SU-DHL-6 (cell line): ENCODE data around the gene THNSL1.
"Not testable (repeated sequence)": the region's sequence is repeated elsewhere in the genome, so short reads cannot be mapped to it uniquely, and the experiment has no call there.

Source experiments
- H2AFZ ChIP-seq: fragments of 200-600 bp; sonication (generic); 2 replicates; pipeline ENCODE4 v1.6.1; 2014; ENCODE audit warnings: low read depth, mild to moderate bottlenecking, moderate library complexity, mixed read lengths, antibody characterized with exemption, low read length; ENCODE audit not compliant: severe bottlenecking
- H3F3A ChIP-seq: fragments of 200-600 bp; shearing (Covaris generic); 2 replicates; pipeline ENCODE4 v1.6.0; 2016; ENCODE audit warnings: antibody characterized with exemption, mild to moderate bottlenecking; ENCODE audit not compliant: insufficient read depth
- H3K27ac ChIP-seq: fragments of 200-600 bp; sonication (generic); 2 replicates; pipeline ENCODE4 v1.5.1; 2016; ENCODE audit warnings: low read depth, mild to moderate bottlenecking, low read length, moderate library complexity, mixed read lengths
- H3K27me3 ChIP-seq: fragments of 200-600 bp; sonication (generic), shearing (Covaris generic); 2 replicates; pipeline ENCODE4 v1.6.0; 2014; ENCODE audit warnings: mild to moderate bottlenecking, low read length
- H3K36me3 ChIP-seq: fragments of 200-600 bp; sonication (generic); 2 replicates; pipeline ENCODE4 v1.6.1; 2014; ENCODE audit warnings: mild to moderate bottlenecking, low read length, mixed read lengths
- H3K4me2 ChIP-seq: fragments of 300-600, 200-600 bp; shearing (Covaris generic), sonication (generic); 2 replicates; pipeline ENCODE4 v1.6.0; 2014; ENCODE audit warnings: low read length, low read depth, mild to moderate bottlenecking; ENCODE audit not compliant: poor library complexity, severe bottlenecking
- H3K4me3 ChIP-seq: fragments of 200-600 bp; sonication (generic); 2 replicates; pipeline ENCODE4 v1.5.1; 2014; ENCODE audit warnings: antibody characterized with exemption, low read length, mild to moderate bottlenecking, mixed read lengths; ENCODE audit not compliant: insufficient read depth, poor library complexity, severe bottlenecking
- H3K79me2 ChIP-seq: fragments of 200-600 bp; sonication (generic); 2 replicates; pipeline ENCODE4 v1.6.1; 2014; ENCODE audit warnings: mild to moderate bottlenecking, low read length, moderate library complexity; ENCODE audit not compliant: insufficient read depth
- H3K9ac ChIP-seq: fragments of 200-600 bp; sonication (generic); 2 replicates; pipeline ENCODE4 v1.7.0; 2014; ENCODE audit warnings: mild to moderate bottlenecking, low read length
- H3K9me2 ChIP-seq: fragments of 200-600 bp; sonication (generic); replicated peaks from 2 replicates; pipeline ENCODE4 v1.6.1; 2014; ENCODE audit warnings: low read length; ENCODE audit not compliant: insufficient read depth
- H3K9me3 ChIP-seq: fragments of 200-600 bp; sonication (generic); 2 replicates; pipeline ENCODE4 v1.6.1; 2014; ENCODE audit warnings: low read length, mixed read lengths; ENCODE audit not compliant: insufficient read depth
- H4K20me1 ChIP-seq: fragments of 200-600 bp; sonication (generic); 2 replicates; pipeline ENCODE4 v1.6.1; 2014; ENCODE audit warnings: low read depth, mild to moderate bottlenecking, antibody characterized with exemption, low read length, moderate library complexity, mixed read lengths
- EZH2phosphoT487 ChIP-seq: fragments of 200-600 bp; sonication (generic), shearing (Covaris generic); conservative IDR thresholded peaks from 2 replicates; pipeline ENCODE4 v1.6.1; 2018; ENCODE audit warnings: mild to moderate bottlenecking, antibody characterized with exemption, low read length, moderate library complexity, mixed read lengths
- TF ChIP-seq, protein P1 (sequence below): fragments of 200-600 bp; sonication (generic); IDR thresholded peaks from one replicate; pipeline ENCODE4 v1.5.1; 2017; ENCODE audit warnings: antibody characterized with exemption, mild to moderate bottlenecking, low read length, moderate library complexity; ENCODE audit not compliant: insufficient read depth, poor library complexity, severe bottlenecking

Gene THNSL1, protein sequence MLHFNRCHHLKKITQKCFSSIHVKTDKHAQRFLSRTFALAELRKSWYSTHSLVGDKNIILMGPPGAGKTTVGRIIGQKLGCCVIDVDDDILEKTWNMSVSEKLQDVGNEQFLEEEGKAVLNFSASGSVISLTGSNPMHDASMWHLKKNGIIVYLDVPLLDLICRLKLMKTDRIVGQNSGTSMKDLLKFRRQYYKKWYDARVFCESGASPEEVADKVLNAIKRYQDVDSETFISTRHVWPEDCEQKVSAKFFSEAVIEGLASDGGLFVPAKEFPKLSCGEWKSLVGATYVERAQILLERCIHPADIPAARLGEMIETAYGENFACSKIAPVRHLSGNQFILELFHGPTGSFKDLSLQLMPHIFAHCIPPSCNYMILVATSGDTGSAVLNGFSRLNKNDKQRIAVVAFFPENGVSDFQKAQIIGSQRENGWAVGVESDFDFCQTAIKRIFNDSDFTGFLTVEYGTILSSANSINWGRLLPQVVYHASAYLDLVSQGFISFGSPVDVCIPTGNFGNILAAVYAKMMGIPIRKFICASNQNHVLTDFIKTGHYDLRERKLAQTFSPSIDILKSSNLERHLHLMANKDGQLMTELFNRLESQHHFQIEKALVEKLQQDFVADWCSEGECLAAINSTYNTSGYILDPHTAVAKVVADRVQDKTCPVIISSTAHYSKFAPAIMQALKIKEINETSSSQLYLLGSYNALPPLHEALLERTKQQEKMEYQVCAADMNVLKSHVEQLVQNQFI

GRCh38 chr10:25016376-25017153, at the start of gene THNSL1:
Gene THNSL1 (plus strand): TSS chr10:25016612. CDS start chr10:25023224, 6,612 bp downstream.
- no peaks in the 10 kb centered on the region for H3K36me3 ChIP-seq
- H3K4me3 ChIP-seq, result no peak within 1 kb of the TSS
- no peak within 1 kb of the TSS for H3K27ac ChIP-seq
- no peaks in the 10 kb centered on the region for H3K27me3 ChIP-seq
- no peaks in the 10 kb centered on the region for H4K20me1 ChIP-seq
- no peak within 1 kb of the TSS for H3K4me2 ChIP-seq
- H3K9ac ChIP-seq, result no peak within 1 kb of the TSS
- no peak within 1 kb of the TSS for H2AFZ ChIP-seq
- H3K79me2 ChIP-seq, result no peaks in the 10 kb centered on the region
- no peaks in the 10 kb centered on the region for H3F3A ChIP-seq
- no peaks in the 10 kb centered on the region for H3K9me3 ChIP-seq
- H3K9me2 ChIP-seq, result no peaks in the 10 kb centered on the region
- TF ChIP-seq EZH2phosphoT487, result no peak
- TF ChIP-seq, protein P1, sequence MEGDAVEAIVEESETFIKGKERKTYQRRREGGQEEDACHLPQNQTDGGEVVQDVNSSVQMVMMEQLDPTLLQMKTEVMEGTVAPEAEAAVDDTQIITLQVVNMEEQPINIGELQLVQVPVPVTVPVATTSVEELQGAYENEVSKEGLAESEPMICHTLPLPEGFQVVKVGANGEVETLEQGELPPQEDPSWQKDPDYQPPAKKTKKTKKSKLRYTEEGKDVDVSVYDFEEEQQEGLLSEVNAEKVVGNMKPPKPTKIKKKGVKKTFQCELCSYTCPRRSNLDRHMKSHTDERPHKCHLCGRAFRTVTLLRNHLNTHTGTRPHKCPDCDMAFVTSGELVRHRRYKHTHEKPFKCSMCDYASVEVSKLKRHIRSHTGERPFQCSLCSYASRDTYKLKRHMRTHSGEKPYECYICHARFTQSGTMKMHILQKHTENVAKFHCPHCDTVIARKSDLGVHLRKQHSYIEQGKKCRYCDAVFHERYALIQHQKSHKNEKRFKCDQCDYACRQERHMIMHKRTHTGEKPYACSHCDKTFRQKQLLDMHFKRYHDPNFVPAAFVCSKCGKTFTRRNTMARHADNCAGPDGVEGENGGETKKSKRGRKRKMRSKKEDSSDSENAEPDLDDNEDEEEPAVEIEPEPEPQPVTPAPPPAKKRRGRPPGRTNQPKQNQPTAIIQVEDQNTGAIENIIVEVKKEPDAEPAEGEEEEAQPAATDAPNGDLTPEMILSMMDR, result no peak

GRCh38 chr10:24966962-24967481, 49.4 kb upstream of the THNSL1 start:
- TF ChIP-seq EZH2phosphoT487, result no peak
- TF ChIP-seq, protein P1, result no peak
- H3K9me3 ChIP-seq, result no peaks in the 10 kb centered on the region
- no peak overlapping the region for H2AFZ ChIP-seq
- H3K79me2 ChIP-seq, result no peaks in the 10 kb centered on the region
- no peaks in the 10 kb centered on the region for H3K27me3 ChIP-seq
- no peaks in the 10 kb centered on the region for H3K36me3 ChIP-seq
- no peak overlapping the region for H3K4me2 ChIP-seq
- H4K20me1 ChIP-seq, result no peaks in the 10 kb centered on the region
- H3F3A ChIP-seq, result no peaks in the 10 kb centered on the region
- no peak overlapping the region for H3K9ac ChIP-seq
- H3K27ac ChIP-seq, result no peak overlapping the region
- no peak overlapping the region for H3K4me3 ChIP-seq
- H3K9me2 ChIP-seq, result no peaks in the 10 kb centered on the region

DNA sequence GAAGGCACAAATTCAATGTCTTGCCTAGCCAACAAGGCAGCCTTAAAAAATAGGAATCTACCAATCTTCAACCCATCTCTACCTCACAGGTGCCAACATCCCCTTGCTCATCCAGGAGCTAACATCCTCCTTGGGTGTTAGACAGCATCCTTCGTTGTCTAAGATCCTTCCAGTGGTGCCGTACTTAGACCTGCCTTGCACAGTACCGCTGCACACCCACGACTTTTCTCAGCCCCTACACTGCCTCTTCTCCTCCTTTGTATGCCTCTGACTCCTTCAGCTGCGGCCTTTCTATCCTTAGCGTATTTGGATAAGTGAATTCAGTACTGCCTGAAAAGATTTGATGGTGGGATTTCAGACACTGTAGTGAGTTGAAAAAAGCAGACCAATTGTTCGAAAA, 48.1 kb upstream of the THNSL1 start:
- Histone ChIP-seq H4K20me1 (no peaks in the 10 kb centered on the region), H3K4me3 (no peak overlapping the region), H3K36me3 (no peaks in the 10 kb centered on the region), H3K27me3 (no peaks in the 10 kb centered on the region), H3K9me3 (no peaks in the 10 kb centered on the region), H3K27ac (no peak overlapping the region), H3K9me2 (no peaks in the 10 kb centered on the region), H3K4me2 (no peak overlapping the region), H3K9ac (no peak overlapping the region), H3F3A (no peaks in the 10 kb centered on the region), H2AFZ (no peak overlapping the region), H3K79me2 (no peaks in the 10 kb centered on the region)
- no peak for TF ChIP-seq EZH2phosphoT487
- TF ChIP-seq, protein P1, result no peak

GRCh38 chr10:24968951-24969350, 47.5 kb upstream of the THNSL1 start:
- not testable (repeated sequence) for H3K36me3 ChIP-seq, H3K9me2 ChIP-seq, H3K4me3 ChIP-seq, H3K27me3 ChIP-seq, H3K9ac ChIP-seq, H2AFZ ChIP-seq, H4K20me1 ChIP-seq, H3K27ac ChIP-seq, H3K4me2 ChIP-seq, H3K79me2 ChIP-seq, H3F3A ChIP-seq, H3K9me3 ChIP-seq
